ENCODE data around the gene COL15A1.
A peak's percentile ranks its signal among the peaks of the same experiment; 100 is the strongest.

COL15A1 gene

GRCh38 chr9:98943682-98944056 lies at the start of gene COL15A1:
Gene COL15A1 (plus strand): TSS chr9:98943907. CDS start chr9:98944062, 155 bp downstream.
- no peak; the same call in 1 of the 2 replicates for TF ChIP-seq CTCF (IDR thresholded peaks at IDR 0.05; ENCODE audit: low read depth, low read length)
- no peak for DNase-seq (ENCODE audit: extremely low read depth, low read depth)

GRCh38 chr9:98894171-98894570 lies 49.5 kb upstream of the COL15A1 start:
- DNase-seq (ENCODE audit: extremely low read depth, low read depth), result no peak
- TF ChIP-seq CTCF (IDR thresholded peaks at IDR 0.05; ENCODE audit: low read depth, low read length), result no peak

GRCh38 chr9:98894761-98895160 lies 48.9 kb upstream of the COL15A1 start:
- DNase-seq (ENCODE audit: extremely low read depth, low read depth), result no peak
- no peak for TF ChIP-seq CTCF (IDR thresholded peaks at IDR 0.05; ENCODE audit: low read depth, low read length)

GRCh38 chr9:98896632-98897031 lies 47.1 kb upstream of the COL15A1 start:
- DNase-seq (ENCODE audit: extremely low read depth, low read depth), result no peak
- TF ChIP-seq CTCF (IDR thresholded peaks at IDR 0.05; ENCODE audit: low read depth, low read length), result no peak

- DNase-seq (ENCODE audit: extremely low read depth, low read depth), result no peak
- TF ChIP-seq CTCF (IDR thresholded peaks at IDR 0.05; ENCODE audit: low read depth, low read length), result no peak
Observed at GRCh38 chr9:98897745-98898144, 46.0 kb upstream of the COL15A1 start.

GRCh38 chr9:98899408-98900056 lies 44.2 kb upstream of the COL15A1 start:
- TF ChIP-seq CTCF (IDR thresholded peaks at IDR 0.05; ENCODE audit: low read depth, low read length), result no peak
- peak; percentile 78 for DNase-seq (ENCODE audit: extremely low read depth, low read depth)

GRCh38 chr9:98900244-98900643 lies 43.5 kb upstream of the COL15A1 start:
- no peak for TF ChIP-seq CTCF (IDR thresholded peaks at IDR 0.05; ENCODE audit: low read depth, low read length)
- no peak for DNase-seq (ENCODE audit: extremely low read depth, low read depth)
